Activated T-helper 1 cell treated with anti-CD3 and anti-CD28 coated beads, Interleukin-12 subunit alpha, Interleukin-12 subunit beta, Interleukin-2, Interleukin-4 antibody, amounts not matched to agents 30 ng/mL and 10 ng/mL and 1 ng/mL, durations not matched to agents 14 hours and 24 hours and 36 hours (primary cell): ENCODE measurements around the gene TRAF1. TPM values are rescaled to one million over a fixed set of nuclear protein-coding genes. Genes with fewer than 3 reads are reported as not detected.

Source experiments
- total RNA-seq: library from RNA; stranded (reverse); gene quantifications from 2 replicates; pipeline ENCODE4 v1.2.3, GENCODE V29; 2022

The TRAF1 gene
- total RNA-seq, 1 donor from 2014 or later = 136 TPM

Other genes starting within 250 kb of the TRAF1 start
- 5.4 and 5.9 TPM in 2 replicates for gene MEGF9, start 212.3 kb downstream of the TRAF1 start, total RNA-seq
- gene FBXW2, start 133.4 kb downstream of the TRAF1 start, total RNA-seq = 82.2 and 85.0 TPM in 2 replicates
- 57.7 and 59.2 TPM in 2 replicates for gene PSMD5, start 83.9 kb downstream of the TRAF1 start, total RNA-seq
- gene PHF19, start 49.6 kb downstream of the TRAF1 start, total RNA-seq = 134 and 142 TPM in 2 replicates
- gene C5, start 123.5 kb upstream of the TRAF1 start, total RNA-seq = 1.2 and 1.9 TPM in 2 replicates
- gene CNTRL, start 148.2 kb upstream of the TRAF1 start, total RNA-seq = 69.9 and 74.2 TPM in 2 replicates